GM12878 (cell line): ENCODE results near the gene TRAF3IP3. TPM values are rescaled to one million over a fixed set of nuclear protein-coding genes. Genes with fewer than 3 reads are reported as not detected.

Experiments used
- ATAC-seq: fragments of 200-7000 bp; cut with Tn5 transposase; 3 replicates; pipeline ENCODE4 v1.9.1; 2020; ENCODE audit warnings: mild to moderate bottlenecking, moderate library complexity
- BruUV-seq: library from RNA; stranded (reverse); fragments of 400-500 nt; replicated peaks from 2 replicates; lab custom pipeline; 2021; lab: Mats Ljungman, UMichigan
- CTCF ChIA-PET: fragments of 300-600 bp; sonication (Branson Sonifier 250); formaldehyde crosslinking; extraction: SDS; loops from one replicate; lab custom pipeline; 2021; ENCODE audit warnings: inconsistent platforms; lab: Yijun Ruan, JAX
- POLR2A ChIA-PET: fragments of 350-600 bp; formaldehyde crosslinking; extraction: SDS; loops from one replicate; lab custom pipeline; 2021; ENCODE audit warnings: inconsistent platforms; lab: Charles Lee
- RAD21 ChIA-PET: fragments of 300-600 bp; sonication (Branson Sonifier 250); formaldehyde crosslinking; loops from one replicate; lab custom pipeline; 2023; ENCODE audit warnings: antibody characterized with exemption; ENCODE audit not compliant: unreplicated experiment; lab: Charles Lee
- SMC1A ChIA-PET: fragments of 300-600 bp; sonication (Branson Sonifier 250); formaldehyde crosslinking; loops from one replicate; lab custom pipeline; 2023; ENCODE audit not compliant: unreplicated experiment, uncharacterized antibody; lab: Charles Lee
- DNase-seq: peaks from one replicate; pipeline ENCODE4 v3.0.0-alpha.2; 2011; ENCODE audit warnings: low read depth, low spot score
- FAIRE-seq: peaks from 3 replicates; lab custom pipeline; 2011; peaks lifted over from hg19 to GRCh38; lab: Jason Lieb, UNC
- H2AFZ ChIP-seq: 2 replicates; pipeline ENCODE4 v1.6.0; 2011; ENCODE audit warnings: low read depth, low read length, control low read depth; ENCODE audit not compliant: control insufficient read depth
- H3K27ac ChIP-seq: 2 replicates; pipeline ENCODE4 v1.5.1; 2011; ENCODE audit warnings: control low read depth; ENCODE audit not compliant: control insufficient read depth, insufficient read depth
- H3K27me3 ChIP-seq, 2 experiments: replicated peaks in 1 of 2; 2 replicates each; pipeline versions ENCODE4 v1.6.0 to v1.6.1; 2011; ENCODE audit warnings: low read length in 1 of 2; ENCODE audit not compliant: control insufficient read depth in 2 of 2, insufficient read depth in 2 of 2
- H3K36me3 ChIP-seq, 2 experiments: 2 replicates each; pipeline ENCODE4 v1.5.1; 2011; ENCODE audit warnings: low read length in 1 of 2; ENCODE audit not compliant: control insufficient read depth in 2 of 2, insufficient read depth in 2 of 2
- H3K4me1 ChIP-seq: 2 replicates; pipeline ENCODE4 v1.6.1; 2011; ENCODE audit warnings: mild to moderate bottlenecking, low read length, moderate library complexity, mixed read lengths; ENCODE audit not compliant: control insufficient read depth, insufficient read depth
- H3K4me2 ChIP-seq: 2 replicates; pipeline ENCODE4 v1.6.0; 2011; ENCODE audit warnings: control low read depth; ENCODE audit not compliant: control insufficient read depth, insufficient read depth
- H3K4me3 ChIP-seq: fragments of 200-600 bp; sonication (generic); 2 replicates; pipeline ENCODE4 v1.5.1; 2016
- H3K79me2 ChIP-seq: 2 replicates; pipeline ENCODE4 v1.6.0; 2011; ENCODE audit warnings: low read length; ENCODE audit not compliant: control insufficient read depth, insufficient read depth
- H3K9ac ChIP-seq: 2 replicates; pipeline ENCODE4 v1.8.0; 2011; ENCODE audit warnings: low read length, control low read depth, mixed read lengths; ENCODE audit not compliant: control insufficient read depth, insufficient read depth
- H3K9me3 ChIP-seq: replicated peaks from 3 replicates; pipeline ENCODE4 v1.5.1; 2011; ENCODE audit warnings: mild to moderate bottlenecking, low read length; ENCODE audit not compliant: control insufficient read depth, insufficient read depth
- H4K20me1 ChIP-seq: 2 replicates; pipeline ENCODE4 v1.6.0; 2011; ENCODE audit not compliant: control insufficient read depth, insufficient read depth
- ATF7 ChIP-seq: fragments of 450-650 bp; IDR thresholded peaks from 2 replicates; pipeline ENCODE4 v1.6.1; 2016; ENCODE audit warnings: low read depth, mild to moderate bottlenecking
- CHD1 ChIP-seq: IDR thresholded peaks from 2 replicates; pipeline ENCODE4 v1.6.1; 2012; ENCODE audit warnings: low read depth, low read length, improper control_type of control experiment
- GATAD2B ChIP-seq: fragments of 450-650 bp; conservative IDR thresholded peaks from 2 replicates; pipeline ENCODE4 v1.6.1; 2017; ENCODE audit warnings: low read depth, mild to moderate bottlenecking, moderate library complexity
- HDGF ChIP-seq: fragments of 450-650 bp; IDR thresholded peaks from 2 replicates; pipeline ENCODE4 v1.6.1; 2016; ENCODE audit warnings: antibody characterized with exemption
- JUND ChIP-seq: IDR thresholded peaks from 2 replicates; pipeline ENCODE4 v1.6.1; 2012; ENCODE audit warnings: low read depth, mild to moderate bottlenecking, low read length, improper control_type of control experiment, moderate library complexity
- KLF5 ChIP-seq: fragments of 450-650 bp; IDR thresholded peaks from 2 replicates; pipeline ENCODE4 v1.6.1; 2014; ENCODE audit warnings: mild to moderate bottlenecking; ENCODE audit not compliant: partially characterized antibody
- MTA2 ChIP-seq: fragments of 450-650 bp; IDR thresholded peaks from 2 replicates; pipeline ENCODE4 v1.6.1; 2016; ENCODE audit warnings: low read depth, mild to moderate bottlenecking, moderate library complexity
- NFXL1 ChIP-seq: fragments of 450-650 bp; IDR thresholded peaks from 2 replicates; pipeline ENCODE4 v1.6.1; 2017; ENCODE audit warnings: antibody characterized with exemption, mild to moderate bottlenecking, borderline replicate concordance
- SREBF1 ChIP-seq: IDR thresholded peaks from 2 replicates; pipeline ENCODE4 v1.6.1; 2012; ENCODE audit warnings: mild to moderate bottlenecking, low read length
- YBX1 ChIP-seq: fragments of 450-650 bp; IDR thresholded peaks from 2 replicates; pipeline ENCODE4 v1.6.1; 2016; ENCODE audit warnings: antibody characterized with exemption
- ZBED1 ChIP-seq: IDR thresholded peaks from 2 replicates; pipeline ENCODE4 v1.6.1; 2016; ENCODE audit warnings: borderline replicate concordance
- ZNF384 ChIP-seq: IDR thresholded peaks from 2 replicates; pipeline ENCODE4 v1.6.1; 2012; ENCODE audit warnings: low read depth, mild to moderate bottlenecking, low read length, improper control_type of control experiment, borderline replicate concordance
- WGBS: methylation state at CpG from one replicate; pipeline ENCODE4 v1.1.6; 2016; ENCODE audit warnings: low lambda C conversion rate; ENCODE audit not compliant: insufficient replicate concordance, insufficient coverage; ENCODE audit errors: missing lambda C conversion rate; 5-methylcytosine and 5-hydroxymethylcytosine counted together
- in situ Hi-C: fragments of 300-500 bp; cut with MboI; formaldehyde crosslinking; loops from 9 replicates; pipeline ENCODE4 v1.14.3; 2018; ENCODE audit warnings: mixed read lengths
- intact Hi-C: fragments of 100-400 bp; cut with micrococcal nuclease; formaldehyde crosslinking; loops from one replicate; pipeline ENCODE4 v1.14.2; 2022; ENCODE audit not compliant: unreplicated experiment
- polyA plus RNA-seq, 11 experiments: library from polyadenylated mRNA; depleted of rRNA in 4 of 11; unstranded in 6 of 11; stranded (reverse) in 5 of 11; fragments of >200 nt; fragmentation: Nextera tagmentation in 4 of 11; fragmentation: Illumina TruSeq in 1 of 11; extraction: Ambion mirVana in 4 of 11; extraction: Trizol in 1 of 11; gene quantifications; 1 replicate in 1 of 11; 2 replicates in 10 of 11; pipeline versions ENCODE4 v1.2.1 to v1.2.3, GENCODE V29; 2011 to 2016; ENCODE audit warnings: inconsistent platforms in 2 of 11, missing spikeins in 2 of 11, low read depth in 1 of 11
- total RNA-seq, 4 experiments: library from RNA; depleted of rRNA in 3 of 4; stranded (reverse); fragments of >200 nt in 3 of 4; fragmentation: Illumina TruSeq in 1 of 4; extraction: Trizol in 1 of 4; gene quantifications; 2 replicates each; pipeline versions ENCODE4 v1.2.1 to v1.2.3, GENCODE V29; 2013 to 2021
- TF ChIP-seq, protein P1 (sequence below): fragments of 450-650 bp; conservative IDR thresholded peaks from 2 replicates; pipeline ENCODE4 v1.6.1; 2017; ENCODE audit warnings: mild to moderate bottlenecking, moderate library complexity
- TF ChIP-seq, protein P2 (sequence below): fragments of 450-650 bp; IDR thresholded peaks from 2 replicates; pipeline ENCODE4 v1.6.1; 2017; ENCODE audit warnings: mild to moderate bottlenecking, moderate library complexity
- TF ChIP-seq, protein P3 (sequence below): fragments of 450-650 bp; IDR thresholded peaks from 2 replicates; pipeline ENCODE4 v1.6.1; 2018; ENCODE audit warnings: mild to moderate bottlenecking, low read depth, moderate library complexity; ENCODE audit not compliant: partially characterized antibody

TRAF3IP3 gene
- total and polyA plus RNA-seq, 10 of the 15 experiments (the other 5 are each of a cell fraction or from before 2014, with no cell fraction given), result 61.6 to 121 (median 96.5) TPM

GRCh38 chr1:209741193-209741592 lies 14.7 kb upstream of the TRAF3IP3 start:
- no peaks in the 10 kb centered on the region for H4K20me1 ChIP-seq
- H2AFZ ChIP-seq, result no peak overlapping the region
- no peak for DNase-seq
- no peak overlapping the region for H3K4me3 ChIP-seq
- WGBS, result 78% methylated on average over 3 of the region's 3 CpGs
- BruUV-seq, result no TSS peak
- no peaks in the 10 kb centered on the region for H3K27me3 ChIP-seq
- SMC1A ChIA-PET, result no interaction called here
- no peak overlapping the region for H3K4me2 ChIP-seq
- no peaks in the 10 kb centered on the region for H3K9me3 ChIP-seq
- H3K27ac ChIP-seq, result no peak overlapping the region
- ATAC-seq, result no peak
- H3K79me2 ChIP-seq, result no peaks in the 10 kb centered on the region
- RAD21 ChIA-PET, result no interaction called here
- intact Hi-C loops, result loop anchor here (10.0 kb wide), 1 partner anchor 136 kb away; no protein-coding TSS in a partner anchor
- CTCF ChIA-PET, result interaction anchor here (1.0 to 1.5 kb wide), 3 partner anchors 13 to 172 kb away, joined by 3 to 4 read pairs (median 3); no protein-coding TSS in a partner anchor
- in situ Hi-C loops, result no loop called here
- H3K9ac ChIP-seq, result no peak overlapping the region
- H3K36me3 ChIP-seq, result no peaks in the 10 kb centered on the region
- FAIRE-seq, result no peak
- POLR2A ChIA-PET, result interaction anchor here (1.2 kb wide), 1 partner anchor 10 kb away, joined by 3 read pairs; no protein-coding TSS in a partner anchor
- H3K4me1 ChIP-seq, result no peaks in the 10 kb centered on the region
- no peak for TF ChIP-seq NFXL1
- no peak for TF ChIP-seq YBX1
- no peak for TF ChIP-seq KLF5
- no peak for TF ChIP-seq JUND
- no peak for TF ChIP-seq ATF7
- TF ChIP-seq, protein P1, sequence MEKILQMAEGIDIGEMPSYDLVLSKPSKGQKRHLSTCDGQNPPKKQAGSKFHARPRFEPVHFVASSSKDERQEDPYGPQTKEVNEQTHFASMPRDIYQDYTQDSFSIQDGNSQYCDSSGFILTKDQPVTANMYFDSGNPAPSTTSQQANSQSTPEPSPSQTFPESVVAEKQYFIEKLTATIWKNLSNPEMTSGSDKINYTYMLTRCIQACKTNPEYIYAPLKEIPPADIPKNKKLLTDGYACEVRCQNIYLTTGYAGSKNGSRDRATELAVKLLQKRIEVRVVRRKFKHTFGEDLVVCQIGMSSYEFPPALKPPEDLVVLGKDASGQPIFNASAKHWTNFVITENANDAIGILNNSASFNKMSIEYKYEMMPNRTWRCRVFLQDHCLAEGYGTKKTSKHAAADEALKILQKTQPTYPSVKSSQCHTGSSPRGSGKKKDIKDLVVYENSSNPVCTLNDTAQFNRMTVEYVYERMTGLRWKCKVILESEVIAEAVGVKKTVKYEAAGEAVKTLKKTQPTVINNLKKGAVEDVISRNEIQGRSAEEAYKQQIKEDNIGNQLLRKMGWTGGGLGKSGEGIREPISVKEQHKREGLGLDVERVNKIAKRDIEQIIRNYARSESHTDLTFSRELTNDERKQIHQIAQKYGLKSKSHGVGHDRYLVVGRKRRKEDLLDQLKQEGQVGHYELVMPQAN, result no peak
- no peak for TF ChIP-seq ZNF384
- TF ChIP-seq HDGF, result no peak
- TF ChIP-seq, protein P2, sequence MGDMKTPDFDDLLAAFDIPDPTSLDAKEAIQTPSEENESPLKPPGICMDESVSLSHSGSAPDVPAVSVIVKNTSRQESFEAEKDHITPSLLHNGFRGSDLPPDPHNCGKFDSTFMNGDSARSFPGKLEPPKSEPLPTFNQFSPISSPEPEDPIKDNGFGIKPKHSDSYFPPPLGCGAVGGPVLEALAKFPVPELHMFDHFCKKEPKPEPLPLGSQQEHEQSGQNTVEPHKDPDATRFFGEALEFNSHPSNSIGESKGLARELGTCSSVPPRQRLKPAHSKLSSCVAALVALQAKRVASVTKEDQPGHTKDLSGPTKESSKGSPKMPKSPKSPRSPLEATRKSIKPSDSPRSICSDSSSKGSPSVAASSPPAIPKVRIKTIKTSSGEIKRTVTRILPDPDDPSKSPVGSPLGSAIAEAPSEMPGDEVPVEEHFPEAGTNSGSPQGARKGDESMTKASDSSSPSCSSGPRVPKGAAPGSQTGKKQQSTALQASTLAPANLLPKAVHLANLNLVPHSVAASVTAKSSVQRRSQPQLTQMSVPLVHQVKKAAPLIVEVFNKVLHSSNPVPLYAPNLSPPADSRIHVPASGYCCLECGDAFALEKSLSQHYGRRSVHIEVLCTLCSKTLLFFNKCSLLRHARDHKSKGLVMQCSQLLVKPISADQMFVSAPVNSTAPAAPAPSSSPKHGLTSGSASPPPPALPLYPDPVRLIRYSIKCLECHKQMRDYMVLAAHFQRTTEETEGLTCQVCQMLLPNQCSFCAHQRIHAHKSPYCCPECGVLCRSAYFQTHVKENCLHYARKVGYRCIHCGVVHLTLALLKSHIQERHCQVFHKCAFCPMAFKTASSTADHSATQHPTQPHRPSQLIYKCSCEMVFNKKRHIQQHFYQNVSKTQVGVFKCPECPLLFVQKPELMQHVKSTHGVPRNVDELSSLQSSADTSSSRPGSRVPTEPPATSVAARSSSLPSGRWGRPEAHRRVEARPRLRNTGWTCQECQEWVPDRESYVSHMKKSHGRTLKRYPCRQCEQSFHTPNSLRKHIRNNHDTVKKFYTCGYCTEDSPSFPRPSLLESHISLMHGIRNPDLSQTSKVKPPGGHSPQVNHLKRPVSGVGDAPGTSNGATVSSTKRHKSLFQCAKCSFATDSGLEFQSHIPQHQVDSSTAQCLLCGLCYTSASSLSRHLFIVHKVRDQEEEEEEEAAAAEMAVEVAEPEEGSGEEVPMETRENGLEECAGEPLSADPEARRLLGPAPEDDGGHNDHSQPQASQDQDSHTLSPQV, result no peak
- TF ChIP-seq, protein P3, sequence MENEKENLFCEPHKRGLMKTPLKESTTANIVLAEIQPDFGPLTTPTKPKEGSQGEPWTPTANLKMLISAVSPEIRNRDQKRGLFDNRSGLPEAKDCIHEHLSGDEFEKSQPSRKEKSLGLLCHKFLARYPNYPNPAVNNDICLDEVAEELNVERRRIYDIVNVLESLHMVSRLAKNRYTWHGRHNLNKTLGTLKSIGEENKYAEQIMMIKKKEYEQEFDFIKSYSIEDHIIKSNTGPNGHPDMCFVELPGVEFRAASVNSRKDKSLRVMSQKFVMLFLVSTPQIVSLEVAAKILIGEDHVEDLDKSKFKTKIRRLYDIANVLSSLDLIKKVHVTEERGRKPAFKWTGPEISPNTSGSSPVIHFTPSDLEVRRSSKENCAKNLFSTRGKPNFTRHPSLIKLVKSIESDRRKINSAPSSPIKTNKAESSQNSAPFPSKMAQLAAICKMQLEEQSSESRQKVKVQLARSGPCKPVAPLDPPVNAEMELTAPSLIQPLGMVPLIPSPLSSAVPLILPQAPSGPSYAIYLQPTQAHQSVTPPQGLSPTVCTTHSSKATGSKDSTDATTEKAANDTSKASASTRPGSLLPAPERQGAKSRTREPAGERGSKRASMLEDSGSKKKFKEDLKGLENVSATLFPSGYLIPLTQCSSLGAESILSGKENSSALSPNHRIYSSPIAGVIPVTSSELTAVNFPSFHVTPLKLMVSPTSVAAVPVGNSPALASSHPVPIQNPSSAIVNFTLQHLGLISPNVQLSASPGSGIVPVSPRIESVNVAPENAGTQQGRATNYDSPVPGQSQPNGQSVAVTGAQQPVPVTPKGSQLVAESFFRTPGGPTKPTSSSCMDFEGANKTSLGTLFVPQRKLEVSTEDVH, result no peak
- TF ChIP-seq CHD1, result no peak
- TF ChIP-seq ZBED1, result no peak
- no peak for TF ChIP-seq SREBF1
- no peak for TF ChIP-seq MTA2
- TF ChIP-seq GATAD2B, result no peak
